ENCODE measurements around the gene OTOG. TPM values are rescaled to one million over a fixed set of nuclear protein-coding genes. Genes with fewer than 3 reads are reported as not detected.

The OTOG gene
- total RNA-seq, 1 donor: not detected

- TF ChIP-seq CTCF (IDR thresholded peaks at IDR 0.05; ENCODE audit: insufficient read depth, low read length): no peak
- no peak overlapping the region for H3K4me3 ChIP-seq (ENCODE audit: low read depth, low read length)
- DNase-seq (ENCODE audit: low read depth): no peak
Measured at GRCh38 chr11:17541330-17541885, 5.7 kb upstream of the OTOG start.

DNA sequence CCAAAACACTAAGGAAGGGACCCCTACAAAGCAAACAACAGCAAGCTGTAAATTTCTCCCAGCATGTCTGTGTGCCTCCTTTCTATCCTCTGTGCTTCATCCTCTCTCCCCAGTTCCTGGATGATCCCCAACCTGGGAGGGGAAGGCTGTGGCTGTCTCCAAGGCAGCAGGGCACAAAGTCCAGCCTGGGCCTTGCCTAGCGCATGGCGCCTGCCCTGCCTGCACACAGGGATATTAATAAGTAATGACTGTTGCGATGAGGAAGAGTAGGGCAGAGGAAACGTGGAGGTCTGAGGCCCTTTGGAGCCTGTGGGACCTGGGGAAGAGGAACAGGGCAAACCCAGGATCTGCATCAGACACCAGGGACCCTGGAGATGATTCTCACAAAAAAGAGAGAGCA, 4.8 kb upstream of the OTOG start:
- TF ChIP-seq CTCF (IDR thresholded peaks at IDR 0.05; ENCODE audit: insufficient read depth, low read length): no peak
- no peak overlapping the region for H3K4me3 ChIP-seq (ENCODE audit: low read depth, low read length)
- no peak for DNase-seq (ENCODE audit: low read depth)

DNA sequence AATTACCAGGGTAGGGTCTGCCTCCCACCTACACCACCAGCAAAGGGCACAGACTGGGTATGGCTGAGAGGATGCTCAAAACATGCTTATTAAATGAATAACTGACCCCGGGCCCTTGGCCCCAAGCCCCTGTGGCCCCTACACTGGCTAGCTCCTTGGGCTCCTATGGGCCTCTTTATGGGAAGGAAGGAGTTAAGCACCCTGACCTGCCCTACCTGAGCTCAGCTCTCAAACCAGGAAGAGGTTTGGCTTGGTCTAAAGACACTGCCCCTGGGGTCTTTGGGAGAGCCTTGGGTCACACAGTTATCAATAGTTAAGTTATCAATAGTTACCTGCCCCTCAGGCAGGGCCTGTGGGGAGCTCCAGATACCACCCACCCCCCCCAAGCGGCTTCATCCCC, 4.0 kb upstream of the OTOG start:
- DNase-seq (ENCODE audit: low read depth): no peak
- TF ChIP-seq CTCF (IDR thresholded peaks at IDR 0.05; ENCODE audit: insufficient read depth, low read length): no peak
- no peak overlapping the region for H3K4me3 ChIP-seq (ENCODE audit: low read depth, low read length)

DNA sequence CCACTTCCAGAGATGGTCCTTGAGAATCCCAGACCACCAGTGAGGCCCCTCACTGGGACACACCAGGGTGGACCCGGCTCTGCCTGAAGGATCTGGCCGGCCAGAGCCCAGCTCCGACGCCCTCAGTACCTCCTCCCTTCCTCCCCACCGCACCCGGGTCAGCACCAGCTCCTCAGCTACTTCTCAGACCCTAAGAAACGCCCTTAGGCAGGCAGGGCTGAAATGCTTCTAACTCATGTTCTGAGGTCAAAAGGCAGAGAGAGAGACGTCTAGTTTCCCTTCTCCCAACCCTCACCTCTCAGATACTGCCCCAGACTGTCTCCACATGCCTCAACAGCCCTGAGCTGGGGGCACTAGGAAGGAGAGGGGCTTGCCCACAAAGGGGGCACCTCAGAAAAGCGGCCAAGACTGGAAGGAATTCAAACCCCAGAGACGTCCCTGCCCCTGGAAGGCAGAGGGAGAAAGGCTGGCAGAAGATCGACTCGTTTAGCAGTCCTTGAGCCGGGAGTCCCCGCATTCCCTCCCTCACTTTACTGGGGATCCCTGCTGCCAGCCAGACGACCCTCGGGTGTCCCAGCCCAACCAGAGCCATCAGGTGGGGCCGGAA, 3.4 kb upstream of the OTOG start:
- TF ChIP-seq CTCF (IDR thresholded peaks at IDR 0.05; ENCODE audit: insufficient read depth, low read length): no peak
- DNase-seq (ENCODE audit: low read depth): no peak
- H3K4me3 ChIP-seq (ENCODE audit: low read depth, low read length): no peak overlapping the region

DNA sequence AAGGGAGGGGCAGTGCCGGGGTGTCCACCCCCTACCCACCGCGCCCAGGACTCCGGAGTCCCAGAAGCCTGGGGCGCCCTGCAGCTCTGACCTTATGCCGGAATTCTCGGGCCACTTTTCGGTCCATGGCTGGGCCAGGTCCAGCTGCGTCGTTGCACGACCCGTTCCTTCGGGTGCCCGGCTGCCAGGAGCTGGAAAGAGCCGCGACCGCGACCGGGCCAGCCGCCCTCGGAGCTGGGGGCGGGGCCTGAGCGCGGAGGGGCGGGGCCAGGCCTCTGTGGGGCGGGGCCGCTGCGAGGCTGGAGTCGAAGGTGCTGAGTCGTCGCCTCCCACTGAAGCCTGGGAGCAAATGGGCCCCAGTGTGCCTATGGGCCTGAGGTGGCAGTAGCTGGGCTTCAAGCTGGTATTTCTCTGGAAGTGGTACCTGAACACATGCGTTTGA, 2.9 kb upstream of the OTOG start, which contains the start of gene USH1C:
TSS of gene USH1C (minus strand) at position 236 of the 442 bp plus-strand sequence. CDS start at position 127, 109 bp downstream.
- DNase-seq (ENCODE audit: low read depth): no peak
- TF ChIP-seq CTCF (IDR thresholded peaks at IDR 0.05; ENCODE audit: insufficient read depth, low read length): no peak
- no peak within 1 kb of the TSS for H3K4me3 ChIP-seq (ENCODE audit: low read depth, low read length)

- H3K4me3 ChIP-seq (ENCODE audit: low read depth, low read length): no peak overlapping the region
- DNase-seq (ENCODE audit: low read depth): no peak
- no peak for TF ChIP-seq CTCF (IDR thresholded peaks at IDR 0.05; ENCODE audit: insufficient read depth, low read length)
Measured at GRCh38 chr11:17546240-17546639, 819 bp upstream of the OTOG start.
